Liver (tissue), 9 donors: ENCODE measurements around the gene PDZD8. TPM values are rescaled to one million over a fixed set of nuclear protein-coding genes. Genes with fewer than 3 reads are reported as not detected.

ENCODE experiments used
- DNase-seq: peaks from one replicate; pipeline ENCODE4 v3.0.0-alpha.2; 2017; ENCODE audit warnings: low spot score
- H3K27ac ChIP-seq, 2 donors: one replicate each; pipeline ENCODE4 v1.7.0; 2013; ENCODE audit warnings: inconsistent platforms in 2 of 2, low read length in 2 of 2, control low read depth in 1 of 2, low read depth in 1 of 2, mild to moderate bottlenecking in 1 of 2
- H3K27me3 ChIP-seq, 4 donors: one replicate each; pipeline versions ENCODE4 v1.6.1 to v1.7.0; 2013; ENCODE audit warnings: low read length in 3 of 4, inconsistent platforms in 1 of 4, mild to moderate bottlenecking in 1 of 4, moderate library complexity in 1 of 4; ENCODE audit not compliant: control insufficient read depth in 4 of 4, insufficient read depth in 4 of 4
- H3K36me3 ChIP-seq, 4 donors: one replicate each; pipeline versions ENCODE4 v1.6.1 to v1.7.0; 2013; ENCODE audit warnings: low read length in 3 of 4, mild to moderate bottlenecking in 3 of 4, low read depth in 1 of 4, moderate library complexity in 1 of 4; ENCODE audit not compliant: control insufficient read depth in 4 of 4, insufficient read depth in 3 of 4
- H3K4me1 ChIP-seq, 4 donors: one replicate each; pipeline versions ENCODE4 v1.6.1 to v1.7.0; 2013; ENCODE audit warnings: low read length in 3 of 4, mild to moderate bottlenecking in 3 of 4, moderate library complexity in 1 of 4; ENCODE audit not compliant: control insufficient read depth in 4 of 4, insufficient read depth in 4 of 4
- H3K4me3 ChIP-seq, 3 donors: one replicate each; pipeline versions ENCODE4 v1.6.1 to v1.7.0; 2013; ENCODE audit warnings: low read length in 3 of 3, control low read depth in 1 of 3, low read depth in 1 of 3, mild to moderate bottlenecking in 1 of 3
- H3K9ac ChIP-seq, 2 donors: one replicate each; pipeline ENCODE4 v1.7.0; 2013; ENCODE audit warnings: low read length in 2 of 2, mild to moderate bottlenecking in 2 of 2, moderate library complexity in 2 of 2, control low read depth in 1 of 2, low read depth in 1 of 2
- H3K9me3 ChIP-seq, 4 donors: one replicate each; pipeline versions ENCODE4 v1.6.1 to v1.7.0; 2013; ENCODE audit warnings: low read length in 3 of 4; ENCODE audit not compliant: control insufficient read depth in 4 of 4
- ATF3 ChIP-seq: IDR thresholded peaks from 2 replicates; pipeline ENCODE4 v1.6.1; 2016; ENCODE audit warnings: antibody characterized with exemption
- CTCF ChIP-seq: fragments of 150-350 bp; IDR thresholded peaks from 2 replicates; pipeline ENCODE4 v1.5.1; 2017; ENCODE audit warnings: improper control_type of control experiment, low read depth, low read length; ENCODE audit not compliant: missing input control
- EGR1 ChIP-seq, 2 donors: IDR thresholded peaks; 2 replicates each; pipeline ENCODE4 v1.6.1; 2016 to 2018; ENCODE audit warnings: antibody characterized with exemption in 2 of 2, low read depth in 2 of 2
- FOXA1 ChIP-seq: IDR thresholded peaks from 2 replicates; pipeline ENCODE4 v1.6.1; 2016; ENCODE audit warnings: antibody characterized with exemption
- FOXA2 ChIP-seq: IDR thresholded peaks from 2 replicates; pipeline ENCODE4 v1.6.1; 2016; ENCODE audit warnings: antibody characterized with exemption
- HNF4A ChIP-seq, 2 donors: conservative IDR thresholded peaks; 2 replicates each; pipeline ENCODE4 v1.6.1; 2016; ENCODE audit warnings: antibody characterized with exemption in 2 of 2, mild to moderate bottlenecking in 2 of 2
- HNF4G ChIP-seq: IDR thresholded peaks from 2 replicates; pipeline ENCODE4 v1.6.1; 2016; ENCODE audit warnings: antibody characterized with exemption
- JUND ChIP-seq, 2 donors: IDR thresholded peaks; 2 replicates each; pipeline ENCODE4 v1.6.1; 2016; ENCODE audit warnings: antibody characterized with exemption in 2 of 2
- NR2F2 ChIP-seq: IDR thresholded peaks from 2 replicates; pipeline ENCODE4 v1.6.1; 2016; ENCODE audit warnings: antibody characterized with exemption
- RAD21 ChIP-seq, 2 donors: IDR thresholded peaks; 2 replicates each; pipeline ENCODE4 v1.6.1; 2016; ENCODE audit warnings: antibody characterized with exemption in 2 of 2, mild to moderate bottlenecking in 2 of 2
- REST ChIP-seq: IDR thresholded peaks from 2 replicates; pipeline ENCODE4 v1.6.1; 2016; ENCODE audit warnings: antibody characterized with exemption, mild to moderate bottlenecking
- RXRA ChIP-seq, 2 donors: IDR thresholded peaks; 2 replicates each; pipeline ENCODE4 v1.6.1; 2017 to 2018; ENCODE audit warnings: antibody characterized with exemption in 2 of 2, mild to moderate bottlenecking in 1 of 2
- SP1 ChIP-seq: IDR thresholded peaks from 2 replicates; pipeline ENCODE4 v1.6.1; 2018; ENCODE audit warnings: antibody characterized with exemption, mild to moderate bottlenecking
- TAF1 ChIP-seq: conservative IDR thresholded peaks from 2 replicates; pipeline ENCODE4 v1.6.1; 2016; ENCODE audit warnings: antibody characterized with exemption, mild to moderate bottlenecking
- YY1 ChIP-seq: IDR thresholded peaks from 2 replicates; pipeline ENCODE4 v1.6.1; 2016; ENCODE audit warnings: antibody characterized with exemption, mild to moderate bottlenecking
- WGBS: extraction: QIAGEN DNeasy Blood & Tissue Kit; methylation state at CpG from one replicate; pipeline ENCODE4 v1.1.7; 2013; 5-methylcytosine and 5-hydroxymethylcytosine counted together
- polyA plus RNA-seq, 2 donors: library from polyadenylated mRNA; stranded (reverse) in 1 of 2; unstranded in 1 of 2; fragments of 200-250 nt in 1 of 2; fragments of >200 nt in 1 of 2; fragmentation: Nextera tagmentation in 1 of 2; extraction: Ambion mirVana in 1 of 2; gene quantifications; one replicate each; pipeline versions ENCODE4 v1.2.1 to v1.2.3, GENCODE V29; 2013 to 2015
- total RNA-seq, 2 donors: library from RNA; depleted of rRNA; stranded (reverse); fragments of >200 nt; gene quantifications; one replicate each; pipeline ENCODE4 v1.2.3, GENCODE V29; 2014
- TF ChIP-seq, protein P1 (sequence below): IDR thresholded peaks from 2 replicates; pipeline ENCODE4 v1.6.1; 2016; ENCODE audit warnings: antibody characterized with exemption
- donor health status: healthy.
- donor health status: healthy.
- donor health status: healthy.
- donor health status: healthy.
- donor health status: healthy.

The PDZD8 gene
- total and polyA plus RNA-seq, 4 donors, result 9.3 to 38.9 (median 15.1) TPM

GRCh38 chr10:117239721-117240620 lies 135.3 kb downstream of the PDZD8 start:
- Histone ChIP-seq H3K4me1 (peaks cover 0 to 12% (median 7%) of the 10 kb centered on the region in 4 donors), H3K9ac (no peak overlapping the region), H3K4me3 (no peak overlapping the region), H3K27me3 (peaks cover 0 to 10% (median 2%) of the 10 kb centered on the region in 4 donors), H3K27ac (no peak overlapping the region), H3K36me3 (no peaks in the 10 kb centered on the region), H3K9me3 (no peaks in the 10 kb centered on the region)
- WGBS, result 59% methylated on average over 15 of the region's 15 CpGs
- no peak for DNase-seq
- TF ChIP-seq, protein P1, sequence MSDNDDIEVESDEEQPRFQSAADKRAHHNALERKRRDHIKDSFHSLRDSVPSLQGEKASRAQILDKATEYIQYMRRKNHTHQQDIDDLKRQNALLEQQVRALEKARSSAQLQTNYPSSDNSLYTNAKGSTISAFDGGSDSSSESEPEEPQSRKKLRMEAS, result no peak
- TF ChIP-seq JUND (IDR thresholded peaks at IDR 0.05) (no peak), SP1 (no peak), REST (no peak), FOXA2 (no peak), HNF4A (conservative IDR thresholded peaks at IDR 0.05) (no peak), FOXA1 (no peak), EGR1 (IDR thresholded peaks at IDR 0.05; ENCODE audit: low read depth in 2 of 2) (no peak), ATF3 (no peak), RXRA (IDR thresholded peaks at IDR 0.05) (no peak), NR2F2 (no peak), TAF1 (no peak), HNF4G (no peak), CTCF (no peak), RAD21 (IDR thresholded peaks at IDR 0.05) (no peak), YY1 (no peak)

GRCh38 chr10:117239051-117239450 lies 136.2 kb downstream of the PDZD8 start:
- Histone ChIP-seq H3K9ac (no peak overlapping the region), H3K27ac (no peak overlapping the region), H3K27me3 (peaks cover 0 to 10% (median 2%) of the 10 kb centered on the region in 4 donors), H3K4me3 (no peak overlapping the region), H3K4me1 (peaks cover 0 to 12% (median 7%) of the 10 kb centered on the region in 4 donors), H3K36me3 (no peaks in the 10 kb centered on the region), H3K9me3 (no peaks in the 10 kb centered on the region)
- no peak for DNase-seq
- TF ChIP-seq FOXA2 (no peak), CTCF (no peak), YY1 (no peak)
- TF ChIP-seq, protein P1, result no peak
- 94% methylated on average over 8 of the region's 8 CpGs for WGBS
